Measurements from ENCODE around the gene RGCC. TPM values are rescaled to one million over a fixed set of nuclear protein-coding genes. Genes with fewer than 3 reads are reported as not detected.
"Not testable (repeated sequence)": the region's sequence is repeated elsewhere in the genome, so short reads cannot be mapped to it uniquely, and the experiment has no call there.

Gene RGCC
- total and polyA plus RNA-seq, 9 of the 15 experiments (the other 6 are each of a cell fraction or from before 2014, with no cell fraction given), result 0.51 to 10.4 (median 5.8) TPM

GRCh38 chr13:41428155-41428554 is 29.2 kb upstream of the RGCC start:
- ChIA-PET CTCF (ENCODE audit: low intra/inter-chr PET ratio) (no interaction called here), POLR2A (no interaction called here)
- peaks cover 0 to 3% of the 10 kb centered on the region in 2 experiments; a peak in 1 of 5 replicates for H3K4me1 ChIP-seq (replicated peaks in 1 of 2; ENCODE audit: control insufficient read depth in 2 of 2, insufficient read depth in 2 of 2, low read length in 2 of 2)
- no peak for DNase-seq (ENCODE audit: extremely low read depth in 1 of 4, low spot score in 3 of 4)
- no peak overlapping the region for H3K4me2 ChIP-seq (ENCODE audit: insufficient read depth, low read length)
- TF ChIP-seq, protein P1, sequence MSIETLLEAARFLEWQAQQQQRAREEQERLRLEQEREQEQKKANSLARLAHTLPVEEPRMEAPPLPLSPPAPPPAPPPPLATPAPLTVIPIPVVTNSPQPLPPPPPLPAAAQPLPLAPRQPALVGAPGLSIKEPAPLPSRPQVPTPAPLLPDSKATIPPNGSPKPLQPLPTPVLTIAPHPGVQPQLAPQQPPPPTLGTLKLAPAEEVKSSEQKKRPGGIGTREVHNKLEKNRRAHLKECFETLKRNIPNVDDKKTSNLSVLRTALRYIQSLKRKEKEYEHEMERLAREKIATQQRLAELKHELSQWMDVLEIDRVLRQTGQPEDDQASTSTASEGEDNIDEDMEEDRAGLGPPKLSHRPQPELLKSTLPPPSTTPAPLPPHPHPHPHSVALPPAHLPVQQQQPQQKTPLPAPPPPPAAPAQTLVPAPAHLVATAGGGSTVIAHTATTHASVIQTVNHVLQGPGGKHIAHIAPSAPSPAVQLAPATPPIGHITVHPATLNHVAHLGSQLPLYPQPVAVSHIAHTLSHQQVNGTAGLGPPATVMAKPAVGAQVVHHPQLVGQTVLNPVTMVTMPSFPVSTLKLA (conservative IDR thresholded peaks at IDR 0.05), result no peak
- TF ChIP-seq ZNF347 (CRISPR knock-in tag; IDR thresholded peaks at IDR 0.05; ENCODE audit: low read depth), result no peak
- TF ChIP-seq, protein P2, sequence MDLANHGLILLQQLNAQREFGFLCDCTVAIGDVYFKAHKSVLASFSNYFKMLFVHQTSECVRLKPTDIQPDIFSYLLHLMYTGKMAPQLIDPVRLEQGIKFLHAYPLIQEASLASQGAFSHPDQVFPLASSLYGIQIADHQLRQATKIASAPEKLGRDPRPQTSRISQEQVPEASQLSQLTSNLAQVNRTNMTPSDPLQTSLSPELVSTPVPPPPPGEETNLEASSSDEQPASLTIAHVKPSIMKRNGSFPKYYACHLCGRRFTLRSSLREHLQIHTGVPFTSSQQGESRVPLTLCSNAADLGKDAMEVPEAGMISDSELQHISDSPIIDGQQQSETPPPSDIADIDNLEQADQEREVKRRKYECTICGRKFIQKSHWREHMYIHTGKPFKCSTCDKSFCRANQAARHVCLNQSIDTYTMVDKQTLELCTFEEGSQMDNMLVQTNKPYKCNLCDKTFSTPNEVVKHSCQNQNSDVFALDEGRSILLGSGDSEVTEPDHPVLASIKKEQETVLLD (IDR thresholded peaks at IDR 0.05), result no peak
- TF ChIP-seq TRIM24 (IDR thresholded peaks at IDR 0.05), result no peak
- no peak for TF ChIP-seq CEBPG (CRISPR knock-in tag; IDR thresholded peaks at IDR 0.05)
- no peak for TF ChIP-seq CEBPG (tag; conservative IDR thresholded peaks at IDR 0.05 in 1 of 2, IDR thresholded peaks at IDR 0.05 in 1 of 2)
- TF ChIP-seq LEF1 (IDR thresholded peaks at IDR 0.05), result no peak
- no peak for TF ChIP-seq SREBF2 (CRISPR knock-in tag; IDR thresholded peaks at IDR 0.05)
- TF ChIP-seq ZNF699 (CRISPR knock-in tag; IDR thresholded peaks at IDR 0.05; ENCODE audit: insufficient replicate concordance), result no peak
- no peak for TF ChIP-seq TGIF2 (CRISPR knock-in tag; IDR thresholded peaks at IDR 0.05)
- no peak for TF ChIP-seq NFRKB (IDR thresholded peaks at IDR 0.05; ENCODE audit: low read depth)
- TF ChIP-seq, protein P3, sequence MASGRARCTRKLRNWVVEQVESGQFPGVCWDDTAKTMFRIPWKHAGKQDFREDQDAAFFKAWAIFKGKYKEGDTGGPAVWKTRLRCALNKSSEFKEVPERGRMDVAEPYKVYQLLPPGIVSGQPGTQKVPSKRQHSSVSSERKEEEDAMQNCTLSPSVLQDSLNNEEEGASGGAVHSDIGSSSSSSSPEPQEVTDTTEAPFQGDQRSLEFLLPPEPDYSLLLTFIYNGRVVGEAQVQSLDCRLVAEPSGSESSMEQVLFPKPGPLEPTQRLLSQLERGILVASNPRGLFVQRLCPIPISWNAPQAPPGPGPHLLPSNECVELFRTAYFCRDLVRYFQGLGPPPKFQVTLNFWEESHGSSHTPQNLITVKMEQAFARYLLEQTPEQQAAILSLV (tag; IDR thresholded peaks at IDR 0.05), result no peak
- intact Hi-C loops (cut with micrococcal nuclease), result no loop called here
- H3K9me1 ChIP-seq (ENCODE audit: control insufficient read depth, insufficient read depth, low read length), result no peaks in the 10 kb centered on the region
- no peaks in the 10 kb centered on the region; the same call in 1 of the 2 replicates for H3K9me3 ChIP-seq (replicated peaks; ENCODE audit: control insufficient read depth, insufficient read depth, low read depth, low read length)
- no peaks in the 10 kb centered on the region for H4K20me1 ChIP-seq (replicated peaks; ENCODE audit: control insufficient read depth, insufficient read depth, low read length)
- no peak overlapping the region for H2AFZ ChIP-seq (ENCODE audit: low read depth, low read length)
- ATAC-seq, result no peak
- H3K27me3 ChIP-seq (ENCODE audit: control insufficient read depth in 2 of 2, insufficient read depth in 2 of 2, low read length in 2 of 2), result no peaks in the 10 kb centered on the region
- WGBS (ENCODE audit: insufficient coverage, low coverage, missing lambda C conversion rate), result 71% methylated on average over 14 of the region's 32 CpGs
- no peak for FAIRE-seq
- H3K4me3 ChIP-seq, result no peak overlapping the region
- H3K79me2 ChIP-seq (ENCODE audit: control insufficient read depth, insufficient read depth, low read length), result no peaks in the 10 kb centered on the region
- no TSS peak for BruUV-seq (replicated peaks)
- in situ Hi-C loops (cut with MboI), result no loop called here
- H3K36me3 ChIP-seq (ENCODE audit: control insufficient read depth, insufficient read depth, low read length), result no peaks in the 10 kb centered on the region
- H3K9ac ChIP-seq (ENCODE audit: insufficient read depth in 1 of 2, low read depth in 2 of 2, low read length in 2 of 2), result no peak overlapping the region
- H3K27ac ChIP-seq (ENCODE audit: extremely low read depth, low read depth, low read length), result no peak overlapping the region

DNA sequence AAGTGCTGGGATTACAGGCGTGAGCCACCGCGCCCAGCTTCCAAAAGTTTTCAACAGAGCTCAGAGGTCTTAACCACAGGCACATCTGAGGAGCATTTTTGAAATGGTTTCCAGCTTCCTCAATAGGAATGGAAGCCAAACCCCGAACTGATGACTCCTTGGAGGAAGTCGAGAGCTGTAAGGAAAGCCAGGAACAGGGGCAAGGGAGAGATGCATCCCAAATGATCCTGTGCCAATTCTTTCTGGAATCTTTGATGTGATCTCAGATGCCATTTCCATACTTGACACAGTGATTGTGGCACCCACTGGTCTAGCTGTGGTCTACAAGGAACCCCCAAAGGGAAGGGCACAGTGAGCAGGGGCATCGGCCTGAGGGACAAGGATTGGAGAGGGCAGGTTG is 23.3 kb upstream of the RGCC start:
- in situ Hi-C loops (cut with MboI); H3K79me2 ChIP-seq (ENCODE audit: control insufficient read depth, insufficient read depth, low read length); H4K20me1 ChIP-seq (replicated peaks; ENCODE audit: control insufficient read depth, insufficient read depth, low read length); CTCF ChIA-PET (ENCODE audit: low intra/inter-chr PET ratio); H3K36me3 ChIP-seq (ENCODE audit: control insufficient read depth, insufficient read depth, low read length); H3K9me3 ChIP-seq (replicated peaks; ENCODE audit: control insufficient read depth, insufficient read depth, low read depth, low read length); H3K4me1 ChIP-seq (replicated peaks in 1 of 2; ENCODE audit: control insufficient read depth in 2 of 2, insufficient read depth in 2 of 2, low read length in 2 of 2); DNase-seq (ENCODE audit: extremely low read depth in 1 of 4, low spot score in 3 of 4); ATAC-seq; intact Hi-C loops (cut with micrococcal nuclease); H2AFZ ChIP-seq (ENCODE audit: low read depth, low read length); H3K9me1 ChIP-seq (ENCODE audit: control insufficient read depth, insufficient read depth, low read length); BruUV-seq (replicated peaks); H3K27me3 ChIP-seq (ENCODE audit: control insufficient read depth in 2 of 2, insufficient read depth in 2 of 2, low read length in 2 of 2); FAIRE-seq; H3K27ac ChIP-seq (ENCODE audit: extremely low read depth, low read depth, low read length); POLR2A ChIA-PET; H3K9ac ChIP-seq (ENCODE audit: insufficient read depth in 1 of 2, low read depth in 2 of 2, low read length in 2 of 2); H3K4me2 ChIP-seq (ENCODE audit: insufficient read depth, low read length); H3K4me3 ChIP-seq: not testable (repeated sequence)
- 0% methylated on average over 3 of the region's 6 CpGs for WGBS (ENCODE audit: insufficient coverage, low coverage, missing lambda C conversion rate)

All from K562 (cell line).